Thyroid gland (tissue), 4 donors: Measurements from ENCODE around the gene IPPK.

Experiments
- POLR2A ChIP-seq, 2 donors: fragments of 450-650 bp; IDR thresholded peaks; one replicate each; pipeline ENCODE4 v1.6.1; 2017; ENCODE audit warnings: antibody characterized with exemption in 2 of 2, mild to moderate bottlenecking in 2 of 2, moderate library complexity in 1 of 2
- TF ChIP-seq, protein P1 (sequence below), 6 experiments: fragments of 200-600 bp in 3 of 6; fragments of 450-650 bp in 3 of 6; sonication (generic) in 3 of 6; IDR thresholded peaks; one replicate each; pipeline ENCODE4 v1.5.1; 2016 to 2019; ENCODE audit warnings: antibody characterized with exemption in 6 of 6, mild to moderate bottlenecking in 2 of 6, inconsistent platforms in 1 of 6, moderate library complexity in 1 of 6

DNA sequence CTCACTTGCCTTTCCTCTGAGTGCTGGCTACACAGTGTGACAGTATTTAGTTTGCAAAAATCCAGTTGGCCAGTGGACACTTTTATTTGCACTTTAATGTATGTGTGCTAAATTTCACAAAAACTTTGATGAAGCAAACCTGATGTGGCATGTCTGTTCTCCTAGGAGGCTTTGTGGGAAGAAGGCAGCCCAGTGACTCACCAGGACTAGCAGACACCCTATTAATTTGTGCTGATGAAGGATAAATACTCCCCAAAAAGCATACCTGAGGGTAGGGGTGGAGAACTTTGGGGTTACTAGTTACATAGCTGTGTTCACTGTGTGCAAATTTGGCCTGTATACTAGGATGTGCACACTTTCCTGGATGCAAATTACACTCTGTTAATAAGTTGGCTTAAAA is 39.3 kb upstream of the IPPK start:
- TF ChIP-seq, protein P1, sequence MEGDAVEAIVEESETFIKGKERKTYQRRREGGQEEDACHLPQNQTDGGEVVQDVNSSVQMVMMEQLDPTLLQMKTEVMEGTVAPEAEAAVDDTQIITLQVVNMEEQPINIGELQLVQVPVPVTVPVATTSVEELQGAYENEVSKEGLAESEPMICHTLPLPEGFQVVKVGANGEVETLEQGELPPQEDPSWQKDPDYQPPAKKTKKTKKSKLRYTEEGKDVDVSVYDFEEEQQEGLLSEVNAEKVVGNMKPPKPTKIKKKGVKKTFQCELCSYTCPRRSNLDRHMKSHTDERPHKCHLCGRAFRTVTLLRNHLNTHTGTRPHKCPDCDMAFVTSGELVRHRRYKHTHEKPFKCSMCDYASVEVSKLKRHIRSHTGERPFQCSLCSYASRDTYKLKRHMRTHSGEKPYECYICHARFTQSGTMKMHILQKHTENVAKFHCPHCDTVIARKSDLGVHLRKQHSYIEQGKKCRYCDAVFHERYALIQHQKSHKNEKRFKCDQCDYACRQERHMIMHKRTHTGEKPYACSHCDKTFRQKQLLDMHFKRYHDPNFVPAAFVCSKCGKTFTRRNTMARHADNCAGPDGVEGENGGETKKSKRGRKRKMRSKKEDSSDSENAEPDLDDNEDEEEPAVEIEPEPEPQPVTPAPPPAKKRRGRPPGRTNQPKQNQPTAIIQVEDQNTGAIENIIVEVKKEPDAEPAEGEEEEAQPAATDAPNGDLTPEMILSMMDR (IDR thresholded peaks at IDR 0.05), result no peak
- no peak for TF ChIP-seq POLR2A (IDR thresholded peaks at IDR 0.05)
